ENCODE results near the gene NRN1L.

NRN1L gene

DNA sequence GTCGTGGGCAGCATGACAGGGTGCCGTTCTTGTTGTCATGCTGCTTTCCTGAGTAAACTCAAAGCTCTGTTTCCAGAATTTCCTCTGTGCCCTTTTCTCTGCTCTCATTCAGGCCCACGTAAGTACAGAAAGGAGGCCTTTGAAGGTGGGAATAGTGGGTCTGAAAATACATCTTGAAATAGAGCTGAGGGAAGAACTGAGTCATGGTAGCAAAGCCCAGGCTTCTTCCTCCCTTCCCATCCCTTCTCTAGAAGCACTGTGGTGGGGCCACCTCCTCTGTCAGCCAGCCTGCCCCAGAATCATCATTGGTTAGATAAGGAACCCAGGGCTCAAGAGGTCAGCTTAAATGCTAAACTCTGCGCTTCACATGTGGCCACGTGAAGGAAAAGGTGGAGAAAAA, 37.5 kb downstream of the NRN1L start:
- no peak for DNase-seq

DNA sequence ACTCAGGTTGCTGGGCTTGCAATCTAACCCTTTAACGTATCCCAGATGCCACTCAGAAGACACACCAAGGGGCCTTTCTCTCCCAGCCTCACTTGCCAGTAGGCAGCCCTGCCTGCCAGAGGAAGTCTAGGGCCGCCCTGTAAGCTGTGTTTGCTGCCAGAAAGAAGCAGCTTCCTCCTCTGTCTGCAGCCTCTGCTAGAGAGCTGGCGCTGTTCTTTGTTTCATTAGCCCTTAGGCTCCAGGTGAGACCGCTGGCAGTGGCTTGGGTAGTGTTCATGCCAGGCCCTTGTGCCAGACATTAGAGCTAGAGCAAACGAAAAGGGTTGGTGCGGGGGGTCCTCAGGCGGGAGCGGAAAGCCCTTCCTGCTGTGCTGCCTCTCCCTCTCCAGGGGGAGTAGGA, 38.1 kb downstream of the NRN1L start:
- DNase-seq: no peak

DNA sequence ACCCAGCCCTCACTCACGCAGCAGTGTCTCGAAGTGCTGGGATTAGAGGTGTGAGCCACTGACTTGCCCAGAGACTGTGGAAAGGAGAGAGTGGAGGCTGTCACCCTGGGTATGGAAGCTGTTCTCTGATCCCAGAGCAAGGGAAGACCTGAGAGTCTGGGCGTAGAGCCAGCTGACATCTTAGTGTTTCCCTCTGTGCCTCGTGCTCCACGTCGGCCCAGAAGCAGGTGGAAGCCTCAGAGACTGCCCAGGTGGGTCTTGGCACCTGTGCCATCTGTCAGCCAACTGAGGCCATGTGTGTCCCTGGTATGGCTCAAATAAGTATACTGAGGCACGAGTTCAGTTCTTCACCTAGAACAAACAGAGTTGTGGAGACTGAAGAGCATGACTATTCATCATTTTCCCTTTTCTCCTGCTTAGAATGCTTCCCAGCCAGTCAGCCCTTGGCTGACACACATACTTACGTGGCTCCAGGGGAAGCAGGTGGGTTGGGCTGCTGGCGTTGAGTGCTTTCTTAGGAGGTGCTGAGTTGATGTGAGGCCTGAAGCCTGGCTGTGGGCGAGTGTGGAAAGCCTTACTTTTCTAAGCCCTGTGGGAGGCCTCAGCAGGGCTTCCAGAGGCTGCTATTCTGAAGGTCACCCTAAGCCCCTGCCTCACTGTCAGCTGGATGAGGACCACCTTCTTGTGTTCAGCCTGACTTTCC, 38.9 kb downstream of the NRN1L start:
- no peak for DNase-seq

DNA sequence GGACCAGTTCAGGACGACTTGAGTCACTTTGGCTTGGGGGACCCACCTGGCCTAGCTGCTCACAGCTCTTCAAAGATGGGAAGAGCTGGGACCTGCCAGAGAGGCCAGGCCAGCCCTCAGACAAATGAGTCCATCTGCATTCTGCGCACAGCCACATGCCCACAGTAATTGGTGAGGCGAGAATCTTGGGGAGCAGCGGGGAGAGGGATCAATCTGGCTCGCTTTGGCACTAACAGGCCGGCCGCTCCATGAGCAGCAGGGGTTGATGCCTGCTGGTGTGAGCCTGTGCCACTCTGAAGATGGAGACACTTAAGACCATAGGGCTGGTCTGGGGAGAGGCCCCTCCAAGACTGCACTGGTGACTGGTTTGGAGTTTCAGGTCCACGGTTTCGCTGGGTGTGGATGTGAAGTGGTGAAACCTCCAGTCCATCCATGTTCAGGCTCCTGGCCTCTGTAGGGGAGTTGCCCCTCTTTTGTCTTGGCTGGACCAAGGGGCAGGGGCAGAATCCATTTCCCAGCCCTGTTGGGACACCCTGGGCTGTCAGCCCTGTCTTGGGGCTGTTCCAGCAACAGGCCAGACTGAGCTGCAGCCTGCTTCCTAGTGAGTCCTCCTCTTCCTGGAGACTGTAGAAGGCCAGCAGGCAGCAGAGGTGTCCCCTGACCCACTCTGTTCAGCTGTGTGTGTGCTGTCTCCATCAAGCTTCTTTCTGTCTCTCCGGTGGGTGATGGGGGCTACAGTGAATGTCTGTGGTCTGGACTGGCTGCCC, 39.6 kb downstream of the NRN1L start:
- DNase-seq: no peak

DNA sequence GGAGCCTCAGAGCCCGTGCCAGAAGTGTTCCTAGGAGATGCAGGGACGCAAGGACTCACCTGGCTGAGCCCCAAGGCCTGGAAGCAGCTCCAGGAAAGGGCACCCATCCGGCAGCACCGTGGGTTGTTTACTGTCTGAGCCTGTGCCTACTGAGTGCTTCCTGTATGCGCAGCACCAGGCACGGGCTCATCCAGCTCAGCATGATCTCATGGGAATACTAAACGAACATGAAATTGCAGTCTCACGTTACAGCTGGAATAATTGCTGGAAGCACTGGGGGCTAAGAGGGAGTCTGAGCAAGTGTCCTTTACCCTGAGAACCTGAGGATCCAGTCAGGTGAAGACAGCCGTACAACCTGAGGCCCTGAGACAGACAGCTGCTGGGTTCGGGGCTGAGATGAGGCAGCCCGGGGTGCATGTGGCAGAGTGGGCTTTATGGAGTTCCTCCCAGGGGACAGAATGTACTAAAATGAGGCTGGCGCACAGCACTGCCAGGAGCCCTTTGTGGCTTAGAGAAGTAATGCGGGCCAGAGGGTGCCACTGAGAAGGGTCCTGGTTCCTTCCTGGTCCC, 41.6 kb downstream of the NRN1L start:
- no peak for DNase-seq

DNA sequence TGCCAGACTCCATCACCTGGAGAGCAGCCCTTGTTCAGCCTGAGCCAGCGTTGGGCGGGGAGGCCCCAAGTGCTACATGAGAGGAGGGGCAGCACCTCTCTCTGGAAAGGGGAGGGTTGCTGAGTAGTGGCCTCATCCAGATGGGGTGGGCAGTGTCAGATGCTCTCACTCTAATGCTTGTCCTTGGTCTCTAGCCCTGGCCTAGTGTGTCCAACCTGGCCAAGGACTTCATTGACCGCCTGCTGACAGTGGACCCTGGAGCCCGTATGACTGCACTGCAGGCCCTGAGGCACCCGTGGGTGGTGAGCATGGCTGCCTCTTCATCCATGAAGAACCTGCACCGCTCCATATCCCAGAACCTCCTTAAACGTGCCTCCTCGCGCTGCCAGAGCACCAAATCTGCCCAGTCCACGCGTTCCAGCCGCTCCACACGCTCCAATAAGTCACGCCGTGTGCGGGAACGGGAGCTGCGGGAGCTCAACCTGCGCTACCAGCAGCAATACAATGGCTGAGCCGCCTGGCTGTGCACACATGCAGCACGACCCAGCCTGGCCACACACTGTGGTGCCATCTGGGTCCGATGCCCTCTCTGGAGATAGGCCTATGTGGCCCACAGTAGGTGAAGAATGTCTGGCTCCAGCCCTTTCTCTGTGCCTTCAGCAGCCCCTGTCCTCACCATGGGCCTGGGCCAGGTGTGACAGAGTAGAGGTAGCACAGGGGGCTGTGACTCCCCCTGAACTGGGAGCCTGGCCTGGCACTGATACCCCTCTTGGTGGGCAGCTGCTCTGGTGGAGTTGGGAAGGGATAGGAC, 42.7 kb downstream of the NRN1L start:
- no peak for DNase-seq

DNA sequence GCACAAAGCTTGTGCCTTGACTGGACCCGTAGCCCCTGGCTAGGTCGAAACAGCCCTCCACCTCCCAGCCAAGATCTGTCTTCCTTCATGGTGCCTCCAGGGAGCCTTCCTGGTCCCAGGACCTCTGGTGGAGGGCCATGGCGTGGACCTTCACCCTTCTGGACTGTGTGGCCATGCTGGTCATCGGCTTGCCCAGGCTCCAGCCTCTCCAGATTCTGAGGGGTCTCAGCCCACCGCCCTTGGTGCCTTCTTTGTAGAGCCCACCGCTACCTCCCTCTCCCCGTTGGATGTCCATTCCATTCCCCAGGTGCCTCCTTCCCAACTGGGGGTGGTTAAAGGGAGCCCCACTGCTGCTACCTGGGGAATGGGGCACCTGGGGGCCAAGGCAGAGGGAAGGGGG, 43.5 kb downstream of the NRN1L start:
- DNase-seq: no peak

DNA sequence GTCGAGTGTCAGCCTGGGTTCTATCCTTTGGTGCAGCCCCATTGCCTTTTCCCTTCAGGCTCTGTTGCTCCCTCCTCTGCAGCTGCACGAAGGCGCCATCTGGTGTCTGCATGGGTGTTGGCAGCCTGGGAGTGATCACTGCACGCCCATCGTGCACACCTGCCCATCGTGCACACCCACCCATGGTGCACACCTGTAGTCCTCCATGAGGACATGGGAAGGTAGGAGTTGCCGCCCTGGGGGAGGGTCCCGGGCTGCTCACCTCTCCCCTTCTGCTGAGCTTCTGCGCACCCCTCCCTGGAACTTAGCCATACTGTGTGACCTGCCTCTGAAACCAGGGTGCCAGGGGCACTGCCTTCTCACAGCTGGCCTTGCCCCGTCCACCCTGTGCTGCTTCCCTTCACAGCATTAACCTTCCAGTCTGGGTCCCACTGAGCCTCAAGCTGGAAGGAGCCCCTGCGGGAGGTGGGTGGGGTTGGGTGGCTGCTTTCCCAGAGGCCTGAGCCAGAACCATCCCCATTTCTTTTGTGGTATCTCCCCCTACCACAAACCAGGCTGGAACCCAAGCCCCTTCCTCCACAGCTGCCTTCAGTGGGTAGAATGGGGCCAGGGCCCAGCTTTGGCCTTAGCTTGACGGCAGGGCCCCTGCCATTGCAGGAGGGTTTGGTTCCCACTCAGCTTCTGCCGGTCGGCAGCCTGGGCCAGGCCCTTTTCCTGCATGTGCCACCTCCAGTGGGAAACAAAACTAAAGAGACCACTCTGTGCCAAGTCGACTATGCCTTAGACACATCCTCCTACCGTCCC, 44.1 kb downstream of the NRN1L start:
- DNase-seq: peak; percentile 81 to 85

DNA sequence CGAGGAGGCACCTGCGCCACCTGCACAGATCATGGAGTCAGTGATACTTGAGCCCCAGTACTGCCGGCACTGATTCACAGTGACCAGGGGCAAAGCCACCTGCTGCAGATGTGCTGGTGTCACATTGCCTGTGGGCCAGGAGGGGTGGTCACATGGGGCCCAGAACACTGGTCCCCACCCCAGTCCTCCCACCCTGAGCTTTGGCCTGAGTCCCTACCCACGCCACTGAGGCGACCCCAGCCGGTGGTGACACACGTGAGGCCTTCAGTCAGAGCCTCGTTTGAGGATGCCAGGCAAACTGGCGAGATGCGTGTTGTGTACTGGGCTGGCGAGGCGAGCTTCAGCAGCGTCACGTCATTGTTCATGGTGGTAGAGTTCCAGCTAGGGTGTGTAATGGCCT, 45.5 kb downstream of the NRN1L start:
- DNase-seq: no peak

DNA sequence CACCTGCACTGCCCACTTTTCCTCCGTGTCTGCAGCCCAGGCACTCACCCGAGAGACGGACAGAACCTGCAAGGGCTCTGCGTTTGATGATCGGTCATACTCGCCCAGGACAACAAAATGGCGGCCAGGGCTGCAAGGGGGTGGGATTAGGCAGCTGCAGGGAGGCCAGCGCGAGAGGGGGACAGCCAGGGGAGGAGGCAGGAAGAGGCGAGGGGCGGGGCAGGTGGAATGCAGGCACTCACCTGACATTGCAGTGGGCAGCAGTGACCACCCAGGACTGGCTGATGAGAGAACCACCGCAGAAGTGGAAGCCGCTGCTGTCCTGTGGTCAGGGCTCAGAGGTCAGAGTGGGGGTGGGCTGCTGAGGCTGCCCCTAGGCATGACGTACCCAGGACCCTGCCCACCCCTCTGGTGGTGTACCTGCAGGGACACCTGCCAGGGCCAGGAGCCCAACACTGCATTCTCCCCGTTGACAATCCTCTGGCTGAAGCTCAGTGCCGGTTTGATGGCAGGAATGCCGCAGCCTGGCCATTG, 46.1 kb downstream of the NRN1L start:
- no peak for DNase-seq

DNA sequence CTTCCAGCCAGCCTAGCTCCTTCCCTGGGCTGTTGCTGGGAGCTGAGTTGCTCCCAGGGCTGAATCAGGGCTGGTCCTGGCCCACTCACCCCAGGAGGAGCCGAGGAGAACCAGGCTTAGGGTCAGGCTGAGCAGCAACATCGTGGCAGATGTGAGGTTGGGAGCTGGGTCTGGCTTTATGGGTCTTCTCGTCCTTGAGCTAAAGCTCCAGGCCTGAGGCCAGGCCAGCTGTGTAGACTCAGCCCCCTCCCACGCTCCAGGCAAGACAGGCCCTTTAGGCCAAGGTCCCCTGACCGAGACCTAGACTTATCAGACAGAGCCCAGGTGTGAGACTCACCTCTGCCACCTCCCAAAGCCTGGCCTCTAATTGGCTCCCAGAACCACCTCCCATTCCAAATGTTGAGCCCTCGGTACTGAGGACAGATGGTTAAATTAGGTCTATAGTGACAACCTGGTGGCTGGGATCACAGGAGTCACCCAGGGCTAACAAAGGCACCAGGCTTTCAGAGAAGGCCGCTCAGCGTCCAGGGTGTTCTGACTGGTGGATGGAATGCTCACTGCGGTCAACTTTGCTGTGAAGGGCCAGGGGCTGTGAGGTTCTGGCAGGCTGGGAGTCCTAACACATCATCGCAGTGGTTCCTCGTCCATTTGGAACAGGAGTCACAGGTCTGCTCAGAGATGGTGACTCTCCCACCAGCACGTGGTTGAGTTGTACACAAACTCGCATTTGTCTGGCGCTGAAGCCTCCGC, 47.2 kb downstream of the NRN1L start, which contains the start of gene CTRL:
Gene CTRL, minus strand, starts transcription at position 151 of the 750 bp plus-strand sequence. Its CDS starts 10 bp downstream, at position 141.
- no peak for DNase-seq

DNA sequence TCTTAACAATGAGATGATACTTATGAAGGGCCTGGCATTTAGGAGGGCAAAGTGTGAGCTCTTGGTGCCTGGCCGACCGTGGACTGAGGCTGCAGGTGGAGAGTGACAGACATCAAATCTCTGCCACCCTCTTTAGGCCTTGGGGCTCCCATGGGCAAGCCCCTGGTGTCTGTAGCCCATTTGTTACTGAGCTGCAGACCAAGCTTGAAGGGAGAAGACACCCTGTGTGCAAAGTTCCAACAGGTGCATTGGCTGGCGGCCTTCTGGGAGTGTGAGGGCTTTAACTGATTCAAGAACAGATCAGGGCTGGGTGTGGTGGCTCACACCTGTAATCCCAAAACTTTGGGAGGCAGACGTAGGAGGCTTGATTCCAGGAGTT, 47.8 kb downstream of the NRN1L start:
- no peak for DNase-seq

DNA sequence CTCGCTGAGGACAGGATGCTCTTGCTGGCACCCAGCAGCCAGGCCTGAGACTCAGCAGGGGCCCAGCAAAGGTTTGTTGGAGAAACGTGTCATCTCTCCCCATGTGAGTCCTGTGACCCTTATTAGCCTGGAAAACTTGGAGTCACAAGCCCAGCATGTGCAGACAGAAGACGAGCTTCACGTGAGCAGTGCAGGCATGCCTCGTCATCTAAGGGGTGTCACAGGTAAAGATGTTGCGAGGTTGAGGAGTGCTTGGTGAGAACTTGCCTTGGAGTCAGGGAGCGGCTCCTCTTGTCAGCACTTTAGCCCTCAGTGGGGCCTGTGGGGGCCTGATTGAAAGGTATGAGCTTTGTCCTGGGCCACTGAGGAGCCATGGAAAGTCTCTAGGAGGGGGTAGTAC, 49.1 kb downstream of the NRN1L start:
- no peak for DNase-seq

DNA sequence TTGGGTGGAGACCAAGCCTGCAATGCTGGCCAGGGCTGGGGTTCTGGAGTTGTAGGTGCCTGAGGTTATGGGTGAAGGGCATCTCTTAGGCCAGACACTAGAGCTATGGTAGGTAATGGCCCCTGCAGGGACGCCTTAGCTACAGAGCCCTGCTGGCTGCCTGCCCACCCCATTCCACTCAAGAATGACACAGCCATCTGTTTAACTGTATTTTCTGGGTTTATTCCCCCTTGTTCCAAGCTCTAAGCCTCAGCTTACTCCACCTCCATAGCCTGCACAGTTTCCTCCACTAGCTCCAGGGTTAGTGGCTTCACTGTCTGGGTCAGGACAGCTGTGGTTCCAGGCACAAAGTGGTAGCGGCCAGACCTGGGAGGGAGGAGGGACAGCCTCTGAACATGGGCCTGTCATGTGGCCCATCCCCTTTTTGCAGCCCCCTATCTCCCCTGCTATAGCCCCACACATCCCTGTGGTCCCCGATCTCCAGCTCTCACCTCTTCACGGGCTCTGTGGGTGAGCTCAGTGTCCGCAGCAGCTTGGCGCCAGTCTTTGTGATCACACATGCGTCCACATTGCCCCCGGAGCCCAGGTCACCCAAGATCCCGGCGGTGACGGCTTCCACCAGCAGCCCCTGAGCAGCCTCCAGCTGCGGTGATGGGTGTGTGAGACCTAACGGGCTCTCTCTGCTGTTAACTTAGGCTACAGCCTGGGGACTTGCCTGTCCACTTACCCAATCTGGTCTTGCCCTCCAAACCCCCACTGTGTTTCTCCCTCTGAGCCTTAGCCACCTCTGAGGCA, 49.8 kb downstream of the NRN1L start:
- no peak for DNase-seq

DNA sequence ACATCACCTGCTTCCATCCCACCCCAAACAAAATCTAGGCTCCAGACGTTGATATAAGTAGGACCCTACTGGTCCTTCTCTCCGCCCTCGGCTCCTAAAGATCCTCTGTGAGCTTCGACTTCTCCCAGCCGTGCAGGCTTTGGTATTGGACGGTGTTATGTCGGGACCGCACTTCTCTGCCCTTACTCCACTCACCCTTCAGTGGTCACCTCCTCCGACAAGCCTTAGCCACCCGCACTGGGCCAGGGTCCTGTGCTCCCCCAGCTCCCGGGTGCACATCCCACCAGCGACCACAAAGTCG, 50.4 kb downstream of the NRN1L start:
- DNase-seq: no peak

DNA sequence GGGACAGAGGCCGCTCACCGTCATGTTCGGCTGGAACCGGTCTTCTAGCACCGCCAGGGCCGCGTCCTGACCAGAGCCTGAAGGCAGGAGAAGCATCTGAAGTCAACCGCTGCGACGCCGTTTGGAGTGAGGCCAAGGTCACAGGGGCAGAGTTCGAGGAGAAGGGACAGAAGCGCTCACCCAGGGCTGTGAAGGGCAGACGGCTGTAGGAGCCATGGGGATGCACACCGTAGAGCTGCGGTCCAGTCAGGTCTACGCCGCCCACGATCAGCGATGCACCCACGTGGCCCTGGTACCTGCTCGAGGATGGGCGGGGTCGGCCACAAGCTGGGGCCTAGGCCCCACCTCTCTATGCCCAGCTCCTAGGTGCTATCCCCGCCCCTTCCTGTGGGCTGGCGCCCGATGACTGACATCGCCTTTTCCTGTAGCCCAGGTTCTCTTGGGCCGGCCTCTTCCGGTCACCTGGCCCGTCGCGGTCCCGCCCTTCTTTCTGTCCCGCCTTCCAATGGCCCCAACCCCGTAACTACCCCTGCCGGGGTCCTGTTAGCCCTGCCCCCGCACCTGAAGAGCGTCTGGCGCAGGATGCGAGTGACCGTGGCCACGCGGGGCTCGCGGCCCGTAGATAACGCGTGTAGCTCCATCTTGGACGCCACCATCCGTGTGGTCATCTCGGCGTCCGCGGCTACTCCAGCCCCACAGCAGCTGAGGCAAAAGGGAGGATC, 50.9 kb downstream of the NRN1L start:
- DNase-seq: peak; percentile 97 to 98

All from activated CD4-positive, alpha-beta T cell treated with anti-CD3 and anti-CD28 coated beads, Interleukin-2, amount 50 U/mL, for 48 hours (primary cell).